MCF 10A (cell line): ENCODE results near the gene UBC. TPM values are rescaled to one million over a fixed set of nuclear protein-coding genes. Genes with fewer than 3 reads are reported as not detected.
"Not testable (repeated sequence)": the region's sequence is repeated elsewhere in the genome, so short reads cannot be mapped to it uniquely, and the experiment has no call there.

Source experiments
- BruUV-seq: library from RNA; stranded (reverse); fragments of 400-500 nt; replicated peaks from 2 replicates; lab custom pipeline; 2021; lab: Mats Ljungman, UMichigan
- CTCF ChIA-PET: fragments of 300-600 bp; sonication (Branson Sonifier 250); formaldehyde crosslinking; extraction: SDS; loops from one replicate; lab custom pipeline; 2021; ENCODE audit warnings: antibody characterized with exemption, inconsistent platforms; lab: Yijun Ruan, JAX
- POLR2A ChIA-PET: fragments of 300-600, 350-650 bp; sonication (Branson Sonifier 250); formaldehyde crosslinking; extraction: SDS; loops from one replicate; lab custom pipeline; 2020; ENCODE audit warnings: antibody characterized with exemption, inconsistent platforms; lab: Yijun Ruan, JAX
- DNase-seq: peaks from one replicate; pipeline ENCODE4 v3.0.0-alpha.2; 2018; ENCODE audit not compliant: unreplicated experiment
- H3K27ac Mint-ChIP-seq: one replicate; pipeline ENCODE4 v1.8.0; 2022; ENCODE audit warnings: mild to moderate bottlenecking, low read depth, mixed read lengths; ENCODE audit not compliant: unreplicated experiment
- H3K27me3 Mint-ChIP-seq: one replicate; pipeline ENCODE4 v1.8.0; 2022; ENCODE audit warnings: mixed read lengths; ENCODE audit not compliant: insufficient read depth, unreplicated experiment
- H3K36me3 Mint-ChIP-seq: one replicate; pipeline ENCODE4 v1.8.0; 2022; ENCODE audit warnings: mild to moderate bottlenecking, moderate library complexity, mixed read lengths; ENCODE audit not compliant: insufficient read depth, unreplicated experiment
- H3K4me1 Mint-ChIP-seq: one replicate; pipeline ENCODE4 v1.8.0; 2022; ENCODE audit warnings: mixed read lengths; ENCODE audit not compliant: insufficient read depth, unreplicated experiment
- H3K4me3 Mint-ChIP-seq: one replicate; pipeline ENCODE4 v1.8.0; 2022; ENCODE audit warnings: mild to moderate bottlenecking, moderate library complexity, mixed read lengths; ENCODE audit not compliant: unreplicated experiment
- H3K9me3 Mint-ChIP-seq: one replicate; pipeline ENCODE4 v1.8.0; 2022; ENCODE audit warnings: mixed read lengths; ENCODE audit not compliant: unreplicated experiment
- CTCF ChIP-seq: fragments of 200-600 bp; IDR thresholded peaks from one replicate; pipeline ENCODE4 v1.8.0; 2022; ENCODE audit warnings: antibody characterized with exemption, mild to moderate bottlenecking; ENCODE audit not compliant: unreplicated experiment
- intact Hi-C: fragments of 100-400 bp; cut with micrococcal nuclease; formaldehyde crosslinking; loops from 2 replicates; pipeline ENCODE4 v1.14.1; 2022
- total RNA-seq: library from RNA; stranded (reverse); gene quantifications from 2 replicates; pipeline ENCODE4 v1.2.3, GENCODE V29; 2022

UBC gene
- total RNA-seq, 1 experiment from 2014 or later, result 1,485 TPM

DNA sequence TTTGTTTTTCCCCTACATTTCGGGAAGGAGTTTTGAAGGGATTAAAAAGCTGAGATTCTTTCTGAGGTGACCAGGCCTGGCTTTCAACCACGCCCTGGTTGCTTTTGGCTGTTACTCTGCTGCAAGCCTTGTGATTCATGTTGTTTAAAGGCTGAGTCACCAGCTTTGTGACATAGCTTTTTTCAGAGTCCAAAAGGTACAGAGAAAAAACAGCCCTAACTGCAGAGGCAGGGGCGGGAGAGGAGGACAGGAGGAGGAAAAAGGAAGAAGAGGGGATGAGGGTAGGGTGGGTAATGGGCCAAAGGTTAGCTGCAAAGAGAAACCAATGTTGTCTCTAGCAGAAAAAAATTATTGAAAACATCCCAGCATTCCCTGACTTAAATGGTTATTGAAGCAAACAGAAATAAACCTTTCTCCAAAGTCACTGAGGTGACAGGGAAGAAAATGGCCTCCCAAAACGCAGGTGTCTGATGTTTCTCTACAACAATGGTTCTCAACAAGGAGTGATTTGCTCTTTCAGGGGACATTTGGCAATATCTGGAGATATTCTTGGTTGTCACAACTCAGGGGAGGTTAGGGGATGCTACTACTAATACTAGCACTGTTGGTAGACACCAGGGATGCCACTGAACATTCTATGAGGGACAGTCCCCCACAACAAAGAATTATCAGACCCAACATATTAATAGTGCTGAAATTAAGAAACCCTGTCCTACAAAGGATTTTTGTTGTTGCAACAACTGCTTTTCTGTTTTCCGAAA is 2.1 kb upstream of the UBC start:
- Mint-ChIP-seq H3K4me1 (peaks cover 41% of the 10 kb centered on the region), H3K4me3 (peak overlapping the region; percentile 95), H3K9me3 (no peaks in the 10 kb centered on the region), H3K27ac (peak overlapping the region; percentile 100), H3K27me3 (no peaks in the 10 kb centered on the region), H3K36me3 (peaks cover 54% of the 10 kb centered on the region)
- ChIA-PET POLR2A (interaction anchor here (0.6 to 31.0 kb wide), 19 partner anchors 2 to 283 kb away, joined by 3 to 2121 read pairs (median 4); partner anchors contain the start of genes AACS, BRI3BP and UBC), CTCF (interaction anchor here (0.6 to 4.6 kb wide), 5 partner anchors 10 to 1046 kb away, joined by 3 to 64 read pairs (median 6); no protein-coding TSS in a partner anchor)
- DNase-seq, result peak; percentile 92
- intact Hi-C loops, result loop anchor here (1.0 kb wide), 1 partner anchor 11 kb away; no protein-coding TSS in a partner anchor
- BruUV-seq, result no TSS peak
- TF ChIP-seq CTCF, result no peak

GRCh38 chr12:124915239-124916236 is 1.1 kb upstream of the UBC start:
- Mint-ChIP-seq H3K4me1 (peaks cover 44% of the 10 kb centered on the region), H3K27ac (peak overlapping the region; percentile 100), H3K4me3 (peak overlapping the region; percentile 95), H3K36me3 (peaks cover 61% of the 10 kb centered on the region), H3K9me3 (no peaks in the 10 kb centered on the region), H3K27me3 (no peaks in the 10 kb centered on the region)
- peak; percentile 60 for DNase-seq
- CTCF ChIA-PET, result interaction anchor here (0.5 to 4.6 kb wide), 8 partner anchors 10 to 1045 kb away, joined by 3 to 64 read pairs (median 4); no protein-coding TSS in a partner anchor
- TF ChIP-seq CTCF, result no peak
- BruUV-seq, result TSS peak; percentile 82
- POLR2A ChIA-PET, result interaction anchor here (0.5 to 31.0 kb wide), 23 partner anchors 1 to 396 kb away, joined by 3 to 2121 read pairs (median 4); partner anchors contain the start of genes AACS, BRI3BP and UBC
- intact Hi-C loops, result no loop called here

DNA sequence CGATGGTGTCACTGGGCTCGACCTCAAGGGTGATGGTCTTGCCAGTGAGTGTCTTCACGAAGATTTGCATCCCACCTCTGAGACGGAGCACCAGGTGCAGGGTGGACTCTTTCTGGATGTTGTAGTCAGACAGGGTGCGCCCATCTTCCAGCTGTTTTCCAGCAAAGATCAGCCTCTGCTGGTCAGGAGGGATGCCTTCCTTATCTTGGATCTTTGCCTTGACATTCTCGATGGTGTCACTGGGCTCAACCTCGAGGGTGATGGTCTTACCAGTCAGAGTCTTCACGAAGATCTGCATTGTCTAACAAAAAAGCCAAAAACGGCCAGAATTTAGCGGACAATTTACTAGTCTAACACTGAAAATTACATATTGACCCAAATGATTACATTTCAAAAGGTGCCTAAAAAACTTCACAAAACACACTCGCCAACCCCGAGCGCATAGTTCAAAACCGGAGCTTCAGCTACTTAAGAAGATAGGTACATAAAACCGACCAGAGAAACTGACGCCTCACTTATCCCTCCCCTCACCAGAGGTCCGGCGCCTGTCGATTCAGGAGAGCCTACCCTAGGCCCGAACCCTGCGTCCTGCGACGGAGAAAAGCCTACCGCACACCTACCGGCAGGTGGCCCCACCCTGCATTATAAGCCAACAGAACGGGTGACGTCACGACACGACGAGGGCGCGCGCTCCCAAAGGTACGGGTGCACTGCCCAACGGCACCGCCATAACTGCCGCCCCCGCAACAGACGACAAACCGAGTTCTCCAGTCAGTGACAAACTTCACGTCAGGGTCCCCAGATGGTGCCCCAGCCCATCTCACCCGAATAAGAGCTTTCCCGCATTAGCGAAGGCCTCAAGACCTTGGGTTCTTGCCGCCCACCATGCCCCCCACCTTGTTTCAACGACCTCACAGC is 717 bp downstream of the UBC start:
- no TSS peak for BruUV-seq
- ChIA-PET CTCF (interaction anchor here (0.6 to 4.6 kb wide), 7 partner anchors 8 to 81 kb away, joined by 3 to 64 read pairs (median 4); partner anchors contain the start of gene SCARB1), POLR2A (interaction anchor here (0.6 to 31.0 kb wide), 18 partner anchors 1 to 395 kb away, joined by 3 to 2121 read pairs (median 4); partner anchors contain the start of genes BRI3BP and UBC)
- peak overlapping the region; percentile 100 for H3K27ac Mint-ChIP-seq
- no peaks in the 10 kb centered on the region for H3K9me3 Mint-ChIP-seq
- peaks cover 38% of the 10 kb centered on the region for H3K4me1 Mint-ChIP-seq
- intact Hi-C loops, result loop anchor here (1.0 kb wide), 1 partner anchor 26 kb away; no protein-coding TSS in a partner anchor
- peak; percentile 58 for TF ChIP-seq CTCF
- peak overlapping the region; percentile 95 for H3K4me3 Mint-ChIP-seq
- peaks cover 73% of the 10 kb centered on the region for H3K36me3 Mint-ChIP-seq
- H3K27me3 Mint-ChIP-seq, result no peaks in the 10 kb centered on the region
- peak; percentile 91 for DNase-seq

DNA sequence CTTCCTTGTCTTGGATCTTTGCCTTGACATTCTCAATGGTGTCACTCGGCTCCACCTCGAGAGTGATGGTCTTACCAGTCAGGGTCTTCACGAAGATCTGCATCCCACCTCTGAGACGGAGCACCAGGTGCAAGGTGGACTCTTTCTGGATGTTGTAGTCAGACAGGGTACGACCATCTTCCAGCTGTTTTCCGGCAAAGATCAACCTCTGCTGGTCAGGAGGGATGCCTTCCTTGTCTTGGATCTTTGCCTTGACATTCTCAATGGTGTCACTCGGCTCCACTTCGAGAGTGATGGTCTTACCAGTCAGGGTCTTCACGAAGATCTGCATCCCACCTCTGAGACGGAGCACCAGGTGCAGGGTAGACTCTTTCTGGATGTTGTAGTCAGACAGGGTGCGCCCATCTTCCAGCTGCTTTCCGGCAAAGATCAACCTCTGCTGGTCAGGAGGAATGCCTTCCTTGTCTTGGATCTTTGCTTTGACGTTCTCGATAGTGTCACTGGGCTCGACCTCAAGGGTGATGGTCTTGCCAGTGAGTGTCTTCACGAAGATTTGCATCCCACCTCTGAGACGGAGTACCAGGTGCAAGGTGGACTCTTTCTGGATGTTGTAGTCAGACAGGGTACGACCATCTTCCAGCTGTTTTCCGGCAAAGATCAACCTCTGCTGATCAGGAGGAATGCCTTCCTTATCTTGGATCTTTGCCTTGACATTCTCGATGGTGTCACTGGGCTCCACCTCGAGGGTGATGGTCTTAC is 1.7 kb downstream of the UBC start:
- Mint-ChIP-seq H3K27ac (peak overlapping the region; percentile 100), H3K36me3 (peaks cover 70% of the 10 kb centered on the region), H3K4me1 (peaks cover 30% of the 10 kb centered on the region), H3K4me3 (peak overlapping the region; percentile 95)
- BruUV-seq, result TSS peak; percentile 35
- H3K27me3 Mint-ChIP-seq, DNase-seq, H3K9me3 Mint-ChIP-seq, intact Hi-C loops: not testable (repeated sequence)
- CTCF ChIA-PET, result interaction anchor here (1.8 to 4.6 kb wide), 2 partner anchors 15 to 26 kb away, joined by 12 to 64 read pairs; no protein-coding TSS in a partner anchor
- POLR2A ChIA-PET, result interaction anchor here (0.8 to 31.0 kb wide), 6 partner anchors 2 to 84 kb away, joined by 4 to 2121 read pairs (median 13); partner anchors contain the start of gene UBC

GRCh38 chr12:124911521-124911920 is 2.9 kb downstream of the UBC start:
- DNase-seq, H3K9me3 Mint-ChIP-seq, intact Hi-C loops, BruUV-seq, H3K27me3 Mint-ChIP-seq: not testable (repeated sequence)
- ChIA-PET CTCF (interaction anchor here (8.6 kb wide), 1 partner anchor 26 kb away, joined by 200 read pairs; no protein-coding TSS in a partner anchor), POLR2A (interaction anchor here (0.6 to 21.4 kb wide), 9 partner anchors 11 to 1258 kb away, joined by 3 to 2121 read pairs (median 4); partner anchors contain the start of gene UBC)
- Mint-ChIP-seq H3K4me3 (peak overlapping the region; percentile 77), H3K27ac (peak overlapping the region; percentile 68), H3K36me3 (peaks cover 66% of the 10 kb centered on the region), H3K4me1 (peaks cover 29% of the 10 kb centered on the region)
